ENCODE data around the gene CCDC34.

Gene CCDC34

GRCh38 chr11:27388001-27388400 lies 25.0 kb upstream of the CCDC34 start:
- H3K4me1 ChIP-seq (ENCODE audit: control insufficient read depth, insufficient read depth, low read length) = peaks cover 4% of the 10 kb centered on the region
- no peak overlapping the region for H3K4me3 ChIP-seq (ENCODE audit: low read length)
- no peak overlapping the region for H3K27ac ChIP-seq (ENCODE audit: low read depth, low read length)
- no peaks in the 10 kb centered on the region for H3K27me3 ChIP-seq (ENCODE audit: control insufficient read depth, insufficient read depth, low read length)
- no peaks in the 10 kb centered on the region for H3K36me3 ChIP-seq (ENCODE audit: control insufficient read depth, insufficient read depth, low read length)
- no peak overlapping the region for H3K9ac ChIP-seq (ENCODE audit: low read length)

DNA sequence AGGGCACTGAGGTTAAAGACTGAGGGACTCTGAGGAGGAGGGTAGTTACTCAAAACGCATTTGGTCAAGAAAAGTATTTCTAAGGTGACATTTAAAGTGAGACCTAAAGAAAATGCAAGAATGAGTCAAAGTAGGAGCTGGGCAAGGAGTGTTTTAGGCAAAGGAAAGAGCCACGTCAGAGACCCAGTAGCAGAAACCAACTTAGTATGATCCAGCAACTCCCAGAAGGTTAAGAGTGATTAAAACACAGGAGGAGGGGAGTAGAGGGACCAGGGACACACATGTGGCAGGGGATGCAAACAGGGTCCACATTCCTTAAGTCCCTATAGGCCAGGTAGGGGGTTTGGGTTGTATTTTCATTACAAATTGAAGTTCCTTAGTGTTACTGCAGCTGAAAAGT lies 24.3 kb upstream of the CCDC34 start:
- no peak overlapping the region for H3K4me3 ChIP-seq (ENCODE audit: low read length)
- H3K27me3 ChIP-seq (ENCODE audit: control insufficient read depth, insufficient read depth, low read length) = no peaks in the 10 kb centered on the region
- H3K9ac ChIP-seq (ENCODE audit: low read length) = no peak overlapping the region
- H3K36me3 ChIP-seq (ENCODE audit: control insufficient read depth, insufficient read depth, low read length) = no peaks in the 10 kb centered on the region
- H3K27ac ChIP-seq (ENCODE audit: low read depth, low read length) = no peak overlapping the region
- no peaks in the 10 kb centered on the region for H3K4me1 ChIP-seq (ENCODE audit: control insufficient read depth, insufficient read depth, low read length)

GRCh38 chr11:27386181-27386845 lies 23.3 kb upstream of the CCDC34 start:
- H3K4me3 ChIP-seq (ENCODE audit: low read length) = no peak overlapping the region
- no peaks in the 10 kb centered on the region for H3K4me1 ChIP-seq (ENCODE audit: control insufficient read depth, insufficient read depth, low read length)
- peaks cover 1% of the 10 kb centered on the region for H3K36me3 ChIP-seq (ENCODE audit: control insufficient read depth, insufficient read depth, low read length)
- H3K9ac ChIP-seq (ENCODE audit: low read length) = no peak overlapping the region
- H3K27me3 ChIP-seq (ENCODE audit: control insufficient read depth, insufficient read depth, low read length) = no peaks in the 10 kb centered on the region
- no peak overlapping the region for H3K27ac ChIP-seq (ENCODE audit: low read depth, low read length)

GRCh38 chr11:27385245-27385644 lies 22.2 kb upstream of the CCDC34 start:
- H3K9ac ChIP-seq (ENCODE audit: low read length) = no peak overlapping the region
- H3K36me3 ChIP-seq (ENCODE audit: control insufficient read depth, insufficient read depth, low read length) = peaks cover 4% of the 10 kb centered on the region
- H3K27me3 ChIP-seq (ENCODE audit: control insufficient read depth, insufficient read depth, low read length) = no peaks in the 10 kb centered on the region
- H3K4me1 ChIP-seq (ENCODE audit: control insufficient read depth, insufficient read depth, low read length) = no peaks in the 10 kb centered on the region
- no peak overlapping the region for H3K4me3 ChIP-seq (ENCODE audit: low read length)
- no peak overlapping the region for H3K27ac ChIP-seq (ENCODE audit: low read depth, low read length)

GRCh38 chr11:27384227-27384626 lies 21.2 kb upstream of the CCDC34 start:
- Histone ChIP-seq H3K27ac (ENCODE audit: low read depth, low read length) (no peak overlapping the region), H3K4me3 (ENCODE audit: low read length) (no peak overlapping the region), H3K36me3 (ENCODE audit: control insufficient read depth, insufficient read depth, low read length) (peaks cover 4% of the 10 kb centered on the region), H3K4me1 (ENCODE audit: control insufficient read depth, insufficient read depth, low read length) (no peaks in the 10 kb centered on the region), H3K27me3 (ENCODE audit: control insufficient read depth, insufficient read depth, low read length) (no peaks in the 10 kb centered on the region), H3K9ac (ENCODE audit: low read length) (no peak overlapping the region)

DNA sequence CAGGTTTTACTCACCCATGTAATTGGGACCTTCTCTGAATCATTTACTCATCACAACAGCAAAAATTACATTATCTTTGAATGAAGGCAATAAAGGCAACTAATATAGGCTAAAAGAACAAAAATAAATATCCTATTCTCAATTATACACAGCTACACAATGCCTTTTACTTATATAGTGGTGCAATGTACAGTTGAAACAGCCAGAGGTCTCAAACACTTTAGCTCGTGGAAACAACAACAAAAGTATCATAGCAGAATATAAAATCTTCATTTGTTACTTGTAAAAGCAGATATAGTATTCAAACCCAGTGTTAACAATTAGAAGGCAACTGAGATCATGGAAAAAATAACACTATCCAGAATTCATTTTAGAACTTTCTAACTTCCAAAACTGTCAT lies 20.6 kb upstream of the CCDC34 start:
- Histone ChIP-seq H3K36me3 (ENCODE audit: control insufficient read depth, insufficient read depth, low read length) (peaks cover 6% of the 10 kb centered on the region), H3K27me3 (ENCODE audit: control insufficient read depth, insufficient read depth, low read length) (no peaks in the 10 kb centered on the region), H3K4me3 (ENCODE audit: low read length) (no peak overlapping the region), H3K27ac (ENCODE audit: low read depth, low read length) (no peak overlapping the region), H3K9ac (ENCODE audit: low read length) (no peak overlapping the region), H3K4me1 (ENCODE audit: control insufficient read depth, insufficient read depth, low read length) (no peaks in the 10 kb centered on the region)

- no peaks in the 10 kb centered on the region for H3K4me1 ChIP-seq (ENCODE audit: control insufficient read depth, insufficient read depth, low read length)
- peaks cover 6% of the 10 kb centered on the region for H3K36me3 ChIP-seq (ENCODE audit: control insufficient read depth, insufficient read depth, low read length)
- no peak overlapping the region for H3K27ac ChIP-seq (ENCODE audit: low read depth, low read length)
- no peak overlapping the region for H3K9ac ChIP-seq (ENCODE audit: low read length)
- H3K27me3 ChIP-seq (ENCODE audit: control insufficient read depth, insufficient read depth, low read length) = no peaks in the 10 kb centered on the region
- H3K4me3 ChIP-seq (ENCODE audit: low read length) = no peak overlapping the region
These were observed 18.2 kb upstream of the CCDC34 start for GRCh38 chr11:27381238-27381666.

GRCh38 chr11:27380771-27381170 lies 17.8 kb upstream of the CCDC34 start:
- no peak overlapping the region for H3K4me3 ChIP-seq (ENCODE audit: low read length)
- H3K9ac ChIP-seq (ENCODE audit: low read length) = no peak overlapping the region
- H3K27me3 ChIP-seq (ENCODE audit: control insufficient read depth, insufficient read depth, low read length) = no peaks in the 10 kb centered on the region
- H3K36me3 ChIP-seq (ENCODE audit: control insufficient read depth, insufficient read depth, low read length) = peaks cover 6% of the 10 kb centered on the region
- no peaks in the 10 kb centered on the region for H3K4me1 ChIP-seq (ENCODE audit: control insufficient read depth, insufficient read depth, low read length)
- no peak overlapping the region for H3K27ac ChIP-seq (ENCODE audit: low read depth, low read length)

- Histone ChIP-seq H3K4me1 (ENCODE audit: control insufficient read depth, insufficient read depth, low read length) (no peaks in the 10 kb centered on the region), H3K4me3 (ENCODE audit: low read length) (no peak overlapping the region), H3K9ac (ENCODE audit: low read length) (no peak overlapping the region), H3K27ac (ENCODE audit: low read depth, low read length) (no peak overlapping the region), H3K36me3 (ENCODE audit: control insufficient read depth, insufficient read depth, low read length) (peaks cover 6% of the 10 kb centered on the region), H3K27me3 (ENCODE audit: control insufficient read depth, insufficient read depth, low read length) (no peaks in the 10 kb centered on the region)
These were observed 16.4 kb upstream of the CCDC34 start for GRCh38 chr11:27379449-27379848.

- Histone ChIP-seq H3K4me3 (ENCODE audit: low read length) (no peak overlapping the region), H3K27me3 (ENCODE audit: control insufficient read depth, insufficient read depth, low read length) (no peaks in the 10 kb centered on the region), H3K4me1 (ENCODE audit: control insufficient read depth, insufficient read depth, low read length) (no peaks in the 10 kb centered on the region), H3K27ac (ENCODE audit: low read depth, low read length) (no peak overlapping the region), H3K9ac (ENCODE audit: low read length) (no peak overlapping the region), H3K36me3 (ENCODE audit: control insufficient read depth, insufficient read depth, low read length) (peaks cover 8% of the 10 kb centered on the region)
These were observed 12.4 kb upstream of the CCDC34 start for GRCh38 chr11:27375370-27375769.

DNA sequence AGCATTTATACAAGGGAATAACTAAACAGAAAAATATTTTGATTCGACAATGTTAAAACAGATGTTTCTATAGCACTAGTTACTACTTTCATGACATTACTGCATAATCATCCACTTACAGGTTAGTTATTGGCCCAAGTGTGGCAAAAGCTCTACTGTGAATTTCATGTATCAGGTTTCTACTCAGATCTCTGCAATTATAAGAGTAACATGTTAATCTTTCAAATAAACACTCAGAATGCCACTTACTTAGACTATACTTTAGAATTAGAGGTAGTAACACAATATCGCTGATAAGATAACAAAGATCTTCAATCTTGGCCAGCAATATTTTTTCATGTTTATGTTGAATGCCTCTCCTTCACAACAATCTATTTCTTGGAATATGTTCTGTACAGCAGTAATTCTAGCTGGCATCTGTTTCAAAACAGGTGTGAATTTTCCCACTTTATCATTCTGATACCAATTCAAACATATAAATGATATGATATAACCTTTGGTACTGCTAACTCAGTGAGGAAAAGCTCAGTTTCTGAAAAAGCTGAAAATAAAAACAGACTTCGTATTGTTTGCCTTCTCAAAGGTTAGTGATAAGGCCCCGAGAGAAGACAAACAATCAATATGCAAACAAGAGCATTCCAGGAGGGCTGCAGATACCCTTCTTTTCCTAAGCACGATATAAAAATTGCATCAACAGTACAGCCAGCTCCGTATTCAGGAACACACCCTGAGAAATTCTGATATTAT lies 11.0 kb upstream of the CCDC34 start:
- Histone ChIP-seq H3K36me3 (ENCODE audit: control insufficient read depth, insufficient read depth, low read length) (peaks cover 8% of the 10 kb centered on the region), H3K4me3 (ENCODE audit: low read length) (no peak overlapping the region), H3K27ac (ENCODE audit: low read depth, low read length) (no peak overlapping the region), H3K4me1 (ENCODE audit: control insufficient read depth, insufficient read depth, low read length) (peaks cover 7% of the 10 kb centered on the region), H3K27me3 (ENCODE audit: control insufficient read depth, insufficient read depth, low read length) (no peaks in the 10 kb centered on the region), H3K9ac (ENCODE audit: low read length) (no peak overlapping the region)

DNA sequence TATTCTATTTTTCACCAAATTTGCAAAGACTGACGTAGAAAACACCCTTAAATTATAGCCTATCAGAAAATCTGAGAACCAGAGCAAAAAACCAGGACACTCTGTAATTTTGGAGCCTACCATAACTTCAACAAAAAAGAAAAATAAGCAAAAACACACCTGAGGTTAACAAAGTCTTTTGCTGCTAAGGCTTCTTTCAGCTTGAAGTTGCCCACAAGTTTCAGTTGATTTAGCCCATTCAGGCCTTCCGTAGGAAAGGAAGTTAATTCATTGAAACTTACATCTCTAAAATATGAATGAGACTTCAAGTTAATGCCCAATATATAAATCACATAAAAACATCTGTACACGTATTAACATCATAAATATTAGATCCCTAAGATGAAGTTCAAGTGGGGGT lies 10.4 kb upstream of the CCDC34 start:
- Histone ChIP-seq H3K4me3 (ENCODE audit: low read length) (no peak overlapping the region), H3K36me3 (ENCODE audit: control insufficient read depth, insufficient read depth, low read length) (peaks cover 6% of the 10 kb centered on the region), H3K27ac (ENCODE audit: low read depth, low read length) (no peak overlapping the region), H3K4me1 (ENCODE audit: control insufficient read depth, insufficient read depth, low read length) (peaks cover 7% of the 10 kb centered on the region), H3K9ac (ENCODE audit: low read length) (no peak overlapping the region), H3K27me3 (ENCODE audit: control insufficient read depth, insufficient read depth, low read length) (no peaks in the 10 kb centered on the region)

GRCh38 chr11:27372164-27372563 lies 9.1 kb upstream of the CCDC34 start:
- Histone ChIP-seq H3K27ac (ENCODE audit: low read depth, low read length) (no peak overlapping the region), H3K36me3 (ENCODE audit: control insufficient read depth, insufficient read depth, low read length) (peaks cover 9% of the 10 kb centered on the region), H3K4me1 (ENCODE audit: control insufficient read depth, insufficient read depth, low read length) (peaks cover 7% of the 10 kb centered on the region), H3K9ac (ENCODE audit: low read length) (no peak overlapping the region), H3K27me3 (ENCODE audit: control insufficient read depth, insufficient read depth, low read length) (no peaks in the 10 kb centered on the region), H3K4me3 (ENCODE audit: low read length) (no peak overlapping the region)

Data from rectal smooth muscle tissue (tissue), 1 donor.